Measurements from ENCODE around the gene GREM2. TPM values are rescaled to one million over a fixed set of nuclear protein-coding genes. Genes with fewer than 3 reads are reported as not detected.

GREM2 gene
- total and polyA plus RNA-seq, 2 experiments from 2014 or later: 0.18 to 0.21 TPM

DNA sequence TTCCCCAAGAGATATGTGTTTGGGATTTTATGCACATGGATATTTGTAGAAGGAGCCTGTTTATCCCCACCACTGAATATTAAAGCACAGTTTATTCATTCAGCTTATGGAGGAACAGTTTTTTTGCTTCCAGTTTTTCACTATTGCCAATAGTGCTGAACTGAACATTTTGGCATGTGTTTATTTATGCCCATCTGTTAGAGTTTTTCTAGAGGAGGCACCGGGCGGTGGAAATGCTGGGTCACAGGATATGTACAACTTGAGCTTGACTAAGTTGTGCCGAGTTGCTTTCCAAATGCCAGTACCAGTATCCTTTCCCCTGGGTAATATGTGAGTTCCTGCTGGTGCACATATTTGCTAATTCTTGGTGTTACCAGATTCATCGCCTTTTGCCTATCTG lies 111.3 kb downstream of the GREM2 start (continued):
- TF ChIP-seq ETS1 (IDR thresholded peaks at IDR 0.05) (no peak), ZNF331 (CRISPR knock-in tag; IDR thresholded peaks at IDR 0.05; ENCODE audit: low read depth) (no peak), ZNF114 (CRISPR knock-in tag; IDR thresholded peaks at IDR 0.05) (no peak), CTCF (conservative IDR thresholded peaks at IDR 0.05; ENCODE audit: low read depth in 2 of 2) (no peak), CREB1 (CRISPR knock-in tag; IDR thresholded peaks at IDR 0.05; ENCODE audit: low read depth) (no peak), STAT1 (IDR thresholded peaks at IDR 0.05; ENCODE audit: unreplicated experiment) (no peak), EZH2 (IDR thresholded peaks at IDR 0.05; ENCODE audit: low read depth, unreplicated experiment) (no peak), NANOG (IDR thresholded peaks at IDR 0.05; ENCODE audit: borderline replicate concordance) (no peak), POLR2AphosphoS5 (IDR thresholded peaks at IDR 0.05; ENCODE audit: low read depth) (no peak), EZH2phosphoT487 (IDR thresholded peaks at IDR 0.05; ENCODE audit: unreplicated experiment) (no peak), REST (IDR thresholded peaks at IDR 0.05; ENCODE audit: unreplicated experiment) (no peak)

DNA sequence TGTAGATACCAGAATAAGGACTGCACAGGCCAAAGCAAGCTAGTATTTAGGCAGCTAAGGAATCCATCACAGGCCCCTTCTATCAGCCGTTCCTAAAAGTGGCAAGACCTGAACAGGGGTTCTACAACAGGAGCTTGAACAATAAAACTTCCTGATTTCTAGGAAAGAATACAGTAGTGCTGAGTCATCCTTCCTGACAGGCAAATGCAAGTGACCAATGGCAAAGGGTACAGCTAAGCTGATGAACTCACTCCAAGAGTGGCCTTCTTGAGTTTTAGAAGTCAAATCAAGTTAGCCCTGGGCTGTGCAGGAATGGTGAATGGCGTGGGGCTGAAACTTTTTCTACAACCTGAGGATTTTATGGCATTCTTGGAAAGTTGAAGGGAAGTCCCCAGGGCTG lies 112.9 kb downstream of the GREM2 start:
- H3K9me2 ChIP-seq (ENCODE audit: insufficient read depth): peaks cover 4% of the 10 kb centered on the region
- ATAC-seq (no peak), DNase-seq (ENCODE audit: low spot score) (no peak)
- H3K4me1 ChIP-seq (ENCODE audit: insufficient read depth): no peaks in the 10 kb centered on the region
- H3K27me3 ChIP-seq (ENCODE audit: insufficient read depth): no peaks in the 10 kb centered on the region
- no peaks in the 10 kb centered on the region for H3K27me3 Mint-ChIP-seq (ENCODE audit: insufficient read depth, low read depth, poor library complexity)
- H3K36me3 ChIP-seq (ENCODE audit: insufficient read depth): no peaks in the 10 kb centered on the region
- 0 out of 2 replicates have a peak, but pooled peaks cover under 1% of the 10 kb centered on the region for H3F3A ChIP-seq (replicated peaks; ENCODE audit: low read depth)
- no peak overlapping the region for H3K4me3 Mint-ChIP-seq
- H4K20me1 ChIP-seq (replicated peaks; ENCODE audit: insufficient read depth): no peaks in the 10 kb centered on the region
- H3K27ac Mint-ChIP-seq: no peak overlapping the region
- H3K36me3 Mint-ChIP-seq (ENCODE audit: low read depth): no peaks in the 10 kb centered on the region
- no peaks in the 10 kb centered on the region for H3K9me3 Mint-ChIP-seq
- no peak overlapping the region for H3K4me2 ChIP-seq
- no peaks in the 10 kb centered on the region for H3K4me1 Mint-ChIP-seq
- H3K4me3 ChIP-seq: no peak overlapping the region
- no peaks in the 10 kb centered on the region for H3K79me2 ChIP-seq (replicated peaks; ENCODE audit: insufficient read depth)
- H2AFZ ChIP-seq: peak overlapping the region; percentile 81
- no peak overlapping the region for H3K27ac ChIP-seq (ENCODE audit: low read depth)
- TF ChIP-seq POLR2AphosphoS5 (IDR thresholded peaks at IDR 0.05; ENCODE audit: low read depth) (no peak), ETS1 (IDR thresholded peaks at IDR 0.05) (no peak), CTCF (conservative IDR thresholded peaks at IDR 0.05; ENCODE audit: low read depth in 2 of 2) (no peak), ZNF114 (CRISPR knock-in tag; IDR thresholded peaks at IDR 0.05) (no peak), EZH2phosphoT487 (IDR thresholded peaks at IDR 0.05; ENCODE audit: unreplicated experiment) (no peak), REST (IDR thresholded peaks at IDR 0.05; ENCODE audit: unreplicated experiment) (no peak), JUNB (IDR thresholded peaks at IDR 0.05; ENCODE audit: unreplicated experiment) (no peak), ZNF331 (CRISPR knock-in tag; IDR thresholded peaks at IDR 0.05; ENCODE audit: low read depth) (no peak)
